ENCODE data around the gene HLF.

Gene HLF

GRCh38 chr17:55219934-55220333 lies 44.8 kb upstream of the HLF start:
- no peak for TF ChIP-seq YY1 (IDR thresholded peaks at IDR 0.05; ENCODE audit: low read depth)
- no peak for TF ChIP-seq TEAD4 (IDR thresholded peaks at IDR 0.05)

- TF ChIP-seq CREB1 (IDR thresholded peaks at IDR 0.05; ENCODE audit: low read depth): no peak
Measured at GRCh38 chr17:55223524-55223923, 41.2 kb upstream of the HLF start.

GRCh38 chr17:55224746-55225145 lies 40.0 kb upstream of the HLF start:
- TF ChIP-seq CEBPB (IDR thresholded peaks at IDR 0.05) (no peak), TEAD4 (IDR thresholded peaks at IDR 0.05) (no peak), YY1 (IDR thresholded peaks at IDR 0.05; ENCODE audit: low read depth) (no peak), USF1 (IDR thresholded peaks at IDR 0.05) (no peak), EGR1 (IDR thresholded peaks at IDR 0.05) (no peak), MAX (IDR thresholded peaks at IDR 0.05) (no peak), RAD21 (IDR thresholded peaks at IDR 0.05; ENCODE audit: low read depth) (no peak), EP300 (IDR thresholded peaks at IDR 0.05; ENCODE audit: borderline replicate concordance) (no peak), FOXM1 (IDR thresholded peaks at IDR 0.05; ENCODE audit: borderline replicate concordance, low read depth) (no peak), TCF12 (IDR thresholded peaks at IDR 0.05; ENCODE audit: low read depth) (no peak), ZBTB7A (IDR thresholded peaks at IDR 0.05; ENCODE audit: low read depth) (no peak), NFIC (IDR thresholded peaks at IDR 0.05) (no peak), TAF1 (IDR thresholded peaks at IDR 0.05; ENCODE audit: low read depth) (no peak), CREB1 (IDR thresholded peaks at IDR 0.05; ENCODE audit: low read depth) (no peak), REST (IDR thresholded peaks at IDR 0.05; ENCODE audit: low read depth) (no peak)

GRCh38 chr17:55225237-55225636 lies 39.5 kb upstream of the HLF start:
- no peak for TF ChIP-seq YY1 (IDR thresholded peaks at IDR 0.05; ENCODE audit: low read depth)
- TF ChIP-seq CEBPB (IDR thresholded peaks at IDR 0.05): no peak
- no peak for TF ChIP-seq EP300 (IDR thresholded peaks at IDR 0.05; ENCODE audit: borderline replicate concordance)
- no peak for TF ChIP-seq TAF1 (IDR thresholded peaks at IDR 0.05; ENCODE audit: low read depth)
- TF ChIP-seq TCF12 (IDR thresholded peaks at IDR 0.05; ENCODE audit: low read depth): no peak
- TF ChIP-seq REST (IDR thresholded peaks at IDR 0.05; ENCODE audit: low read depth): no peak
- TF ChIP-seq MAX (IDR thresholded peaks at IDR 0.05): no peak
- TF ChIP-seq NFIC (IDR thresholded peaks at IDR 0.05): no peak

GRCh38 chr17:55228683-55229192 lies 36.0 kb upstream of the HLF start:
- TF ChIP-seq YY1 (IDR thresholded peaks at IDR 0.05; ENCODE audit: low read depth): no peak
- TF ChIP-seq TAF1 (IDR thresholded peaks at IDR 0.05; ENCODE audit: low read depth): no peak
- TF ChIP-seq ZBTB7A (IDR thresholded peaks at IDR 0.05; ENCODE audit: low read depth): no peak

- no peak for TF ChIP-seq YY1 (IDR thresholded peaks at IDR 0.05; ENCODE audit: low read depth)
- no peak for TF ChIP-seq CEBPB (IDR thresholded peaks at IDR 0.05)
- TF ChIP-seq REST (IDR thresholded peaks at IDR 0.05; ENCODE audit: low read depth): no peak
- no peak for TF ChIP-seq CREB1 (IDR thresholded peaks at IDR 0.05; ENCODE audit: low read depth)
- no peak for TF ChIP-seq TAF1 (IDR thresholded peaks at IDR 0.05; ENCODE audit: low read depth)
- TF ChIP-seq EP300 (IDR thresholded peaks at IDR 0.05; ENCODE audit: borderline replicate concordance): no peak
- no peak for TF ChIP-seq USF1 (IDR thresholded peaks at IDR 0.05)
- TF ChIP-seq ZBTB7A (IDR thresholded peaks at IDR 0.05; ENCODE audit: low read depth): no peak
- no peak for TF ChIP-seq MAX (IDR thresholded peaks at IDR 0.05)
- TF ChIP-seq NFIC (IDR thresholded peaks at IDR 0.05): no peak
- TF ChIP-seq TEAD4 (IDR thresholded peaks at IDR 0.05): no peak
- no peak for TF ChIP-seq TCF12 (IDR thresholded peaks at IDR 0.05; ENCODE audit: low read depth)
- TF ChIP-seq EGR1 (IDR thresholded peaks at IDR 0.05): no peak
- no peak for TF ChIP-seq FOXM1 (IDR thresholded peaks at IDR 0.05; ENCODE audit: borderline replicate concordance, low read depth)
Measured at GRCh38 chr17:55229276-55229675, 35.5 kb upstream of the HLF start.
